Vagina (tissue), 2 donors: ENCODE results near the gene F2R. TPM values are rescaled to one million over a fixed set of nuclear protein-coding genes. Genes with fewer than 3 reads are reported as not detected.
"Not testable (repeated sequence)": the region's sequence is repeated elsewhere in the genome, so short reads cannot be mapped to it uniquely, and the experiment has no call there.

ENCODE experiments used
- DNase-seq, 2 donors: peaks; one replicate each; pipeline ENCODE4 v3.0.0-alpha.2; 2017; ENCODE audit errors: extremely low spot score in 2 of 2
- H3K27ac ChIP-seq: fragments of 200-600 bp; sonication (generic); one replicate; pipeline ENCODE4 v1.5.1; 2019
- H3K27me3 ChIP-seq: fragments of 200-600 bp; sonication (generic); one replicate; pipeline ENCODE4 v1.5.1; 2019
- H3K36me3 ChIP-seq, 2 donors: fragments of 200-600 bp; sonication (generic); one replicate each; pipeline ENCODE4 v1.5.1; 2017 to 2019
- H3K4me1 ChIP-seq: fragments of 200-600 bp; sonication (generic); one replicate; pipeline ENCODE4 v1.5.1; 2019
- H3K4me3 ChIP-seq, 2 donors: fragments of 200-600 bp; sonication (generic); 1 replicate in 1 of 2; 2 replicates in 1 of 2; pipeline ENCODE4 v1.5.1; 2016 to 2019
- H3K9me3 ChIP-seq: fragments of 200-600 bp; sonication (generic); one replicate; pipeline ENCODE4 v1.5.1; 2019
- CTCF ChIP-seq, 3 experiments: fragments of 450-650 bp in 2 of 3; fragments of 200-600 bp in 1 of 3; sonication (generic) in 1 of 3; IDR thresholded peaks; one replicate each; pipeline ENCODE4 v1.5.1; 2017 to 2019; ENCODE audit warnings: antibody characterized with exemption in 3 of 3, mild to moderate bottlenecking in 2 of 3, moderate library complexity in 2 of 3
- POLR2A ChIP-seq, 2 donors: fragments of 450-650 bp; IDR thresholded peaks; one replicate each; pipeline ENCODE4 v1.6.1; 2017; ENCODE audit warnings: antibody characterized with exemption in 2 of 2, mild to moderate bottlenecking in 2 of 2, moderate library complexity in 2 of 2
- POLR2AphosphoS5 ChIP-seq, 2 donors: sonication (generic); formaldehyde crosslinking; IDR thresholded peaks; one replicate each; pipeline ENCODE4 v1.9.0; 2017; ENCODE audit warnings: antibody characterized with exemption in 2 of 2, mild to moderate bottlenecking in 2 of 2, low read depth in 1 of 2; ENCODE audit not compliant: insufficient read depth in 1 of 2
- intact Hi-C: fragments of 100-400 bp; cut with DNase I; formaldehyde crosslinking; loops from one replicate; pipeline ENCODE4 v1.15.1; 2023
- total RNA-seq: library from RNA; depleted of rRNA; stranded (reverse); fragments of >200 nt; gene quantifications from one replicate; pipeline ENCODE4 v1.2.3, GENCODE V29; 2016

F2R gene
- total RNA-seq, 1 donor from 2014 or later = 7.1 TPM

GRCh38 chr5:76771705-76772405 is 55.9 kb downstream of the F2R start:
- Histone ChIP-seq H3K27ac (no peak overlapping the region), H3K4me3 (no peak overlapping the region), H3K36me3 (no peaks in the 10 kb centered on the region), H3K27me3 (no peaks in the 10 kb centered on the region), H3K9me3 (no peaks in the 10 kb centered on the region), H3K4me1 (no peaks in the 10 kb centered on the region)
- DNase-seq = no peak
- intact Hi-C loops = loop anchor here (5.0 kb wide), 1 partner anchor 170 kb away; no protein-coding TSS in a partner anchor
- no peak for TF ChIP-seq CTCF (IDR thresholded peaks at IDR 0.05)
- TF ChIP-seq POLR2A (IDR thresholded peaks at IDR 0.05) = no peak
- TF ChIP-seq POLR2AphosphoS5 (IDR thresholded peaks at IDR 0.05; ENCODE audit: insufficient read depth in 1 of 2, low read depth in 1 of 2) = no peak

DNA sequence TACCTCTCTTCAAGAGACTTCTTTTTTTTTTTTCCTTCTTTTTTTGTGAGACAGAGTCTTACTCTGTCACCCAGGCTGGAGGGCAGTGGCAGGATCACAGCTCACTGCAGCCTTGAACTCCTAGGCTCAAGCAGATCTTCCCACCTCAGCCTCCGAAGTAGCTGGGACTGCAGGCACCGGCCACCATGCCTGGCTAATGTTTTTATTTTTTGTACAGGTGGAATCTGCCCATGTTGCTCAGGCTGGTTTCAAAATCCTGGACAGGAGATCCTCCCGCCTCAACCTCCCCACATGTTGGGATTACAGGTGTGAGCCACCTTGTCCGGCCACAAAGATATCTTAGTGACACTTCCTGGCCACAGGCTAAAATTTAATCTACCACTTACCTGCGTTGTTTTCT is 60.0 kb downstream of the F2R start:
- intact Hi-C loops = no loop called here
- no peaks in the 10 kb centered on the region for H3K4me1 ChIP-seq
- no peak for DNase-seq

DNA sequence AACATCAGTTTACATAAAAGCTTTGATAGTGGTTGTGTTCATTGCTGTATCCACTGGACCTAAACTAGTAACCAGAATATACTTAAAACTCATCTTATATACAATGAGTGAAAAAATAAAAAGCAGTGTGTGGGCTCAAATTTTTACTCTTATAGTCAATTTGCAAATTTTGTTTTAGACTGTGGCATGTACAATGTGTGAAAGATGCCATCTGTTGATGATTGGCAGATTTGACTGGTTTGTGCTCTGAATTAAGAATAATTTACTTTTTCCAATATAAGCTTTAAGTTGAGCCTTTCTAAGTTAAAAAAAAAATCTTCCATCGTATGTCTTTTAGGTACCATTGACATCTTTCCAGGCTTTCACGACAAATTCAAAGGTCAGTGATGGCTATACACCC is 60.5 kb downstream of the F2R start:
- Histone ChIP-seq H3K4me3 (no peak overlapping the region), H3K36me3 (no peaks in the 10 kb centered on the region), H3K4me1 (no peaks in the 10 kb centered on the region), H3K27ac (no peak overlapping the region), H3K9me3 (no peaks in the 10 kb centered on the region), H3K27me3 (no peaks in the 10 kb centered on the region)
- intact Hi-C loops = no loop called here
- no peak for TF ChIP-seq CTCF (IDR thresholded peaks at IDR 0.05)
- TF ChIP-seq POLR2A (IDR thresholded peaks at IDR 0.05) = no peak
- no peak for TF ChIP-seq POLR2AphosphoS5 (IDR thresholded peaks at IDR 0.05; ENCODE audit: insufficient read depth in 1 of 2, low read depth in 1 of 2)
- DNase-seq = no peak

More for the DNA sequence above, 60.0 kb downstream of the F2R start:
- H3K27ac ChIP-seq = no peak overlapping the region
- no peaks in the 10 kb centered on the region for H3K9me3 ChIP-seq
- no peak overlapping the region for H3K4me3 ChIP-seq
- H3K27me3 ChIP-seq = no peaks in the 10 kb centered on the region
- no peaks in the 10 kb centered on the region for H3K36me3 ChIP-seq
- no peak for TF ChIP-seq POLR2A (IDR thresholded peaks at IDR 0.05)
- TF ChIP-seq CTCF (IDR thresholded peaks at IDR 0.05) = no peak
- TF ChIP-seq POLR2AphosphoS5 (IDR thresholded peaks at IDR 0.05; ENCODE audit: insufficient read depth in 1 of 2, low read depth in 1 of 2) = no peak

DNA sequence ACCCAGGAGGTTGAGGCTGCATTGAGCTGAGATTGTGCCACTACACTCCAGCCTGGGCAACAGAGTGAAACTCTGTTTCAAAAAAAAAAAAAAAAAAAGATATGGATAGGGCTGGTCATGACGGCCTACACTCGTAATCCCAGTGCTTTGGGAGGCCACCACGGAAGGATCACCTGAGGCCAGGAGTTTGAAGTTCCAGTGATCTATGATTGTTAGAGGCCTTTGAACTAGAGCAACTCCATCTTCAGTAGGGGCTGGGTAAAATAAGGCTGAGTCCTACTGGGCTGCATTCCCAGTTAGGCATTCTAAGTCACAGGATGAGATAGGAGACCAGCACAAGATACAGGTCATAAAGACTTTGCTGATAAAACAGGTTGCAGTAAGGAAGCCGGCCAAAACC is 64.7 kb downstream of the F2R start:
- intact Hi-C loops, H3K27me3 ChIP-seq, H3K9me3 ChIP-seq, DNase-seq, H3K4me3 ChIP-seq, H3K4me1 ChIP-seq, H3K36me3 ChIP-seq, H3K27ac ChIP-seq: not testable (repeated sequence)

DNA sequence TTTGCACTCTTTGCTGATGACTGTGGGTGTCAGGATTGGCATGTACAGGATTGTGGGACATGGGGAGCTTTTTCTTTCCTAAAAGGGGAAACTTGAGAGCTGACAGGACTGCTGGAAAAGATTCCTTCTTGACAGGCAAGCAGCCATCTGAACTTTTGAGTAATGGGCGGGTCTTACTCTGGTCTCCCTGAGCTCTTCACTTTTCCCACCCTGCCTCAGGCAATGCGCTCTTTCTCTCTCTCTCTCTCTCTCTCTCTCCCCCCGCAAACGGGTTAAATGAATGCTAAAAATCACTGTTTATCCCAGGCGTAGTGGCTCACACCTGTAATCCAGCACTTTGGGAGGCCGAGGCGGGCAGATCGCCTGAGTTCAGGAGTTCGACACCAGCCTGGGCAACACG is 65.8 kb downstream of the F2R start:
- TF ChIP-seq POLR2AphosphoS5 (IDR thresholded peaks at IDR 0.05; ENCODE audit: insufficient read depth in 1 of 2, low read depth in 1 of 2) = no peak
- TF ChIP-seq POLR2A (IDR thresholded peaks at IDR 0.05) = no peak
- TF ChIP-seq CTCF (IDR thresholded peaks at IDR 0.05) = no peak

More for the DNA sequence above, 65.8 kb downstream of the F2R start:
- H3K27me3 ChIP-seq = no peaks in the 10 kb centered on the region
- H3K9me3 ChIP-seq = no peaks in the 10 kb centered on the region
- no peaks in the 10 kb centered on the region for H3K36me3 ChIP-seq
- no peak overlapping the region for H3K27ac ChIP-seq
- H3K4me3 ChIP-seq = no peak overlapping the region
- no peaks in the 10 kb centered on the region for H3K4me1 ChIP-seq
- intact Hi-C loops = no loop called here
- DNase-seq = no peak
